ENCODE results near the gene PIR.

Gene PIR

DNA sequence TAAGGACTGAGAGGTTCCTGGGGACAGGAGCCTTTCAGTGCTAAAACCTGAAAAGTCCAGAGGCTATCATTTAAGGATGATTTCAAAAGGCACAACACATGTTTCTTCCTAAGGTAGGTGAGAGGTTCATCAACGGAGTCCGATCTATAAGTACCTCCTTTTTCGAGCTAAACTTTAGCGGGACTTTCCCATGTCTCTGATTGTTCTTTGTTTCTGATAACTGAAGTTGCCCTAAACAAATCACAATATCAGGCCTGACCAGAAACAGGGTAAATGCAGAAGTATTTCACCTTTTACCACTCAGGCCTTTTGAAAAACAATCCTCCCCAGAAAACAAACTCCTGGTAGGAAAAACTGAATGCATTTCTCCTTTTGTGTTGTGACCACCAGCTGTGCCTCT lies 17.6 kb downstream of the PIR start:
- no peak for DNase-seq

DNA sequence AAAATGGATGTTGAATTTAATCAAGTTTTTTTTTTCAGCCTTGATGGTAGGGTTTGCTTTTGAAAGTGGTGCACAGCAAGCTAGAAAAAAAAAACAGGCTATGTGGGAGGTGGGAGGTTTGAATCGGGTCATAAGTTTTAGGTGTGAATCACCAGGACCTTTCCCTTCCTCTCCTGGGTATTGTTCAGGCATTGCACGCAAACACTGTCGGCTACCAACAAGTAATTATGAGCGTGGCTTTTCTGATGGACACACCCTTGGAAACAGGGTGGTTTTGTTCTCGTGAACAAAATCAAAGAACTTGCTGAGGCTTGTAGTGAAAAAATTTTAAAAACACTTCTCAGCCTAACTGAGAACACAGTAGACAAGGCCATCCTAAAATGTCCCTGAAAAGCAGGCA lies 18.1 kb downstream of the PIR start:
- no peak for DNase-seq

DNA sequence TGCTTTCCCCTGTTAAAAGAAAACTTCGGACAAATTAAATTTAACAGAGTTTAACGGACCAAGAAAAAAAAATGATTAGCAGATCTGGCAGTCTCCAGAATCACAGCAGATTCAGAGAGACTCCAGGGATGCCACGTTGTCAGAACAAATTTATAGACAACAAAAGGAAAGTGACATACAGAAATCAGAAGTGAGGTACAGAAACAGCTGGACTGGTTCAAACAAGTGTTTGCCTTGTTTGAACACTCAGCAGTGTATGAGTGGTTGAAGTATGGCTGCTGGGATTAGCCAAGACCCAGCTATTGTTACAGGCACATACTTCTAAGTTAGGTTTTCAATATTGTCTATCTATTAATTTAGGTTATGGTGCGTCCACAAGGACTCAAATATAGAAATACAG lies 19.1 kb downstream of the PIR start:
- DNase-seq = no peak

GRCh38 chrX:15472531-15472930 lies 20.6 kb downstream of the PIR start:
- no peak for DNase-seq

GRCh38 chrX:15471028-15471427 lies 22.1 kb downstream of the PIR start:
- DNase-seq = peak; percentile 51

DNA sequence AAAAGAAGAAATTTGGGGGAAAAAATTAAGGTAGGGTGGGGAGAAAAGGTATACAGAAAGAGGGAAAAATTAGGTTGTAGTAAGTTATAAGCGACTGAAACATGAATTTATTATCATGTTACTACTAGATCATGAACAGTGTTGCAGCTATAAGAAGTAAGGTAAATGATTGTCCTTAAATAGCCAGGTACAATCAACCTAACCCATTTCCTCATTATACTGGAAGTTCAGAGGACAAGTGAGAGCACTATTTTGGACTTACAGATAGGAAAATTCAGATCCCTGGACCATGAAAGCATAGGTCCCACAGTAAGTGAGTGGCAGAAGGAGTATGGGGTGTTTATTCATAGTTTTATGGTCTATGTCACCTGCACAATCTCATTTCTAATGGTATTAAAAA lies 23.5 kb downstream of the PIR start:
- no peak for DNase-seq

- no peak for DNase-seq
Observed at GRCh38 chrX:15468036-15468435, 25.1 kb downstream of the PIR start.

DNA sequence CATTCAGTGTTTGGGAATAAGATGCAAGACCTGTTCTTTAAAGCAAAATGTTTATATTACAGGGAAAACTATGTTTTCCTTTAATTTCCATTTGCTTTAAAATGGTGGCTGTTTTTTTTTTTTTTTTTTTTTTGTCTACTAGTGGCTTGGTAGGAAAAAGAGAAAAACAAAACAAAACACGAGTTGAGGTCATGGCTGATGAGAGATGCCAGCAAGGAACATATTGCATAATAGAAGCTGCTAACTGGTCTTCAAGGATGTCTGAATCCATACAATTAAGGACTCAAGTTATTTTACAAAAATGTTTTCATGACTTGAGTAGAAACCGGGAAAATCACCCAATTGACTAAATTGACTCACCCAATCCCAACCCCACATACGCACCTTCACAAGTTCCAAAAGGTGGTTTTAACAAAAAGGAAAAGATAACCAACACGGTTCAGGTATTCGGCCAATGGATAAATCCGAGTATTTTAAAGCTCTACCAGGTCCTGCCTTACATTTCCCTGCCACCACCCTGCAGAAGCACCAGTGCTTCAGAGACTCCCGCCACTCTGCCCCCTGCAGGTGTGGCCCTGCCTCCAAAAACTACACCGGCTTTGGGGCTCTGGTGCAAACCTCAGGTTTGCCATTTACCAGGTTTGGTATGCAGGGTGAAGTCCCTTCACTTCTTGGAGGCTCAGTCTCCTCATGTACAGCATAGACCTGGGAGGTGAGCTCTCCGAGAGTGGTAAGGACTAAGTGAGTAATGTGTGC lies 27.1 kb downstream of the PIR start:
- no peak for DNase-seq

DNA sequence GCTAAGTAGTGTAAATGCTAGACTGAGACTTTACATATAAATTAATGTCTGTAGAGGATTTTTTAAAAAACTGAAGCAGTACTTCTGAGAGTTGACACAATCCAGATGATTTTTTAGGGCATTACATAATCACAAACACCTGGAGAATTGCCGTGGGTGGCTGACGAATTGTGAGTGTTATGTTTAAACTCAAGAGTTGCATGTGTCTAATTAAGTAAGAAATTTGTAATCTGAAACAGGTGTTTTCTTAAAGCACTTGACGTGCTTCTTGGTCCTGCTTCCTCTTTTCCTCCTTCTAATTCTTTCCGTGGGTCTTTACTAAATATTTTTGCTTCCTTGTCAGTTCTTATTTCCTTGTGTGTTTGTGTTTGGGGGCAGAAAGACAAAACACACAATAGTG lies 27.8 kb downstream of the PIR start:
- DNase-seq = no peak

DNA sequence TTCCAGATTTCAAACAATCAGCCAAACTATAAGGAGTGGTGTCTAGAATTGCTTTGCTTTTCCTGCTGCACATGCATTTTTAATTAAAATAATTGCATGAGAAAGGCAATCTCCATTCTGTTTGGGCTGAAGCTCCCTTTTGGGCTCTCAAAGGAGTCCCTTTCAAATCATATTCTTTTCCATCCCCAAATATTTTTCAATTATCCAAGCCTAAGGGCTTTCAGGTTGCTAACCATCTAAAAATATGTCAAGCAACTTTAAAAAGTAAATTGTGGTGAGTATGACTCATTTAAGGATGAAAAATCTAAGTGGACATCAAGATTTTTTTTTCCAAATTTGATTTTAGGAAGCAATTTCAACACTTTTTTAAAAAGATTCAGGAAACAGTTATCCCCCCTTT lies 28.4 kb downstream of the PIR start:
- DNase-seq = no peak

GRCh38 chrX:15451913-15452312 lies 41.2 kb downstream of the PIR start:
- no peak for DNase-seq

- no peak for DNase-seq
Observed at GRCh38 chrX:15448010-15448639, 45.0 kb downstream of the PIR start.

DNA sequence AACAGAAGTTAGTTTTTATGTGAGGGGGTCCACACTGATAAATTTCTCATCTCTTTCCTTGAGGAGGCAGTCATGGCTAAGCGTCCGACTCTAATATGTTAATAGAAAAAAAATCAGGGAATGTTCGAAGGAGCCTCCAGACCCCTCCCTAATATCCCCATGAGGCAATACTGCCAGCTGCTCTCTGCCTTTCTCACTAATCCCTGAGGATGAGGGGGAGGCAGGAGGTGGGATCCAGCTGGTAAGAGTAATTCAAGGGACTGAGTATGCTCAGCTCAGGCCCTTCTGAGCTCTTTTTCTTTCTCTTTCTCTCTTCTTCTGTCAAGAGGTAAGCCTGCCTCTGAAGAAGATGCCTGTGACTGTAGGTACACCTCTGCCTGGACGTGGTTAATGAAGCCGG lies 51.7 kb downstream of the PIR start:
- no peak for DNase-seq

DNA sequence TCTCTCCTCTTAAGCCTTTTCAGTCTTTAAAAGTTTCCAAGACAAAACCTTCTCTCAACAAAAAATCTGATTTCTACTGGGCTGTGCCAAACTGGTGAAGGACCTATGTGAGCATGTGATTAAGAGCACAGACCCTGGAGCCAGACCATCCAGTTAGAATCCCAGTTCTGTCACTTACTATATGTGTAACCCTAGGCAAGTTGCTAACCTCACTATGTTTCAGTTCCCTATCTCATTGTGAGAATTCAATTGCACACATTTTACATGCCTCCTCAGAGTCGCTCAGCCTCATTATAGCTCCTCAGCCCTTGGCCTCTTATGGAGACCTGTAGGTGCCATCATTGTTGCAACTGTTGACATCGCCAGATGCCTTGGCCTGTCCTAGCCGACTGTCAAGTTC lies 54.8 kb downstream of the PIR start:
- no peak for DNase-seq

DNA sequence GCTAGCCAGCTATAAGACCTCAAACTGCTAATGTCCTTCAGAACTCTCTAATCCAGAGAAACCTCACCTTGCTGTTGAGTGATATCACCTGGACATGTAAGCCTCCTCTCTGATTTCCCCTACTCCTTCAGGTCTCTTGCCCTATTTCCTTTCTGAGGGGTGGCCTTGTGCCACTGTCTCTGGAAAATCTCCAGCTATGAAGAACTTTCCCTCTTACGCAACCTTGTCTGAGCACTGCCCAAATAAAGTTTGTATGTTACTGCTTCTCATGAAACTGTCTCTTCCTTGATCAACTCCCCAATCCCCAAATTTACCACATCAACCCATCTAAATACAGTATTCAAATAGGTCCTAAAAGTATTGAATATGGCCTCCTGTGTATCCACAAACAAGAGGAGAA lies 55.4 kb downstream of the PIR start:
- no peak for DNase-seq

- no peak for DNase-seq
Observed at GRCh38 chrX:15435836-15436619, 57.1 kb downstream of the PIR start.

DNA sequence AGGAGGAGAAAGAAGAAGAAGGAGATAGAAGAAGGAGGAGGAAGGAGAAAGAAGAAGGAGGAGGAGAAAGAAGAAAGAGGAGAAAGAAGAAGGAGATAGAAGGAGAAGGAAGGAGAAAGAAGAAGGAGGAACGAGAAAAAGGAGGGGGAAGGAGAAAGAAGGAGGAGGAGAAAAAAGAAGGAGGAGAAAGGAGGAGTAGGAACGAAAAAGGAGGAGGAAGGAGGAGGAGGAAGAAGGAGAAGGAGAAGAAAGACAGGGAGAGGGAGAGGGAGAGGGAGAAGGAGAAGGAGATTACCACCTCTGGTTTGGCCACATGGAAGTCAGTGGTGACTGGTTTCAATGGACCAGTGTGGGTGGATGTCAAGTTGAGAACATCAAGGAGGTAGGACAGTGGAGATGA lies 58.9 kb downstream of the PIR start:
- DNase-seq = no peak

DNA sequence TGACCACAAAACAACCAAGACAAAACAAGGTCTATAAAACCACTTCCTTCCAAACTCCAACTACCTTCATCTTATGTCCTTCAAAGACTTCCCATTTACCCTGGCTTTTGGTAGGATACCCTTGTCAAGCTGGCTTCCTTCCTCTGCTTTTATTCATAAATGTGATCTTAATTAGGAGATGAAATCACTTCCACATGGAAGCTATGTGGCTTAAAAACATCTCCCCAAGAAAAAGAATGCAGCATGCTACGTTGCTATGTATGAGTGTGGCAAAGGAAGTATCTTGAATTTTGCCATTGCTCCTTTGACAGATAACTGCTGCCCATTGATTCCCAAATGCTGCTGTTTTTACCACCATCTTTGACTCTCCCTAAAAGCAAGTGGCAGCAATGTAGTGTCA lies 62.5 kb downstream of the PIR start:
- no peak for DNase-seq

- DNase-seq = no peak
Observed at GRCh38 chrX:15430076-15430475, 63.1 kb downstream of the PIR start.

GRCh38 chrX:15425024-15425423 lies 68.1 kb downstream of the PIR start:
- no peak for DNase-seq

DNA sequence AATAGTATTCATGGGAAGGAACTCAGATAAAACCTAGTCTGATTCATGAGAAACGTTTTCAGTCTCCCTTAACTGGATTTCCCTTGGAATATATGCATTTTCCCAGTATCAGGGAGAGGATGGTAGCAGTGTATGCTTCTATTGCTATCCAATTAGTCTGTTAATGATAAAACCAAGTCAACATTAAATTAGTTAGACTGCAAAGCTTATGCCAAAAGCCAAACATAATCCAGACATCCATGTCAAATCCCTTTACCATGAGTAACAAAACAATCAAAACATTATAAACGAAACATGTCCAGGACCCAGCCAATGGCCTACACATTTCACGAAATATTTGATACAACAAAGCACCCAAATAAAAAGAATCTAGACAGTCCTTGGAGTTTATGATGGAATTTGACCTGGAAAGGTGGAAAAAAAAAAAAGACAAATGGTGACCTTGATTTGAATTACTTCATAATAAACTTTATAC lies 74.4 kb downstream of the PIR start:
- DNase-seq = no peak

DNA sequence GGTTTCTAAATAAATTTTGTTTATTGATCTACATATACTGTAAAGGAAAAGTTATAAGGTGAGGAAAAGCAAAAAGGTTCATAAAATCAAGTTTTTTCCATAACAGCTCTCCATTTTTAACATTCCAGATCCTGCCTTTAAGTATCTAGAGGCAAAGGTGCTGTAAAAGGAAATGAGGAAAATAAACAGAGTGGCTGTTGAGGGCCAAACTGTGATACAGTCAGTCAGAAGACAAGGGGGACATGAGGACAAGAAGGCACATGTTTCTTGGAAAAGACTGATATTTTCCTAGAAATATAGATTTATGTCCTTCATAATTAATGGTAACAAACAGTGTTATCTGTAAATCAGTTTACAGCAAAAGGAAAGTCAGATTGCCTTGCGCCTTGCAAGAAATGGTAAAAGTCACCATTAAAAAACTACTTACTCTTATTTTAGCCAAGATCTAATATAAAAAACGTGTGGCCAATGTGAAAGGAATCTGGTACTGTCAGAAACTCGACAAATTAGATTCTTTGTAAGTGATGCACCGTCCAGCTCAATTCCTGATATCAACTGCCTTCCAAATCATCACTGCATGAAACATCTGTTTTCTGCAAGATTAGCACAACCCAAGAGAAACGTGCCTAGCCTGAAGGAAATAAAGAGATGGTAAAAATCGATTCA lies 75.0 kb downstream of the PIR start:
- DNase-seq = no peak

Data from CD4-positive, alpha-beta T cell treated with Interferon gamma for 1 hour (primary cell).